Heart right ventricle (tissue), 16 donors: ENCODE results near the gene COL6A2. TPM values are rescaled to one million over a fixed set of nuclear protein-coding genes. Genes with fewer than 3 reads are reported as not detected.

Experiments
- ATAC-seq, 8 donors: fragments of 200-7000 bp; cut with Tn5 transposase; one replicate each; pipeline ENCODE4 v1.9.1; 2020; ENCODE audit warnings: mild to moderate bottlenecking in 8 of 8, moderate library complexity in 8 of 8, moderate number of reproducible peaks in 1 of 8
- DNase-seq, 2 donors: peaks; one replicate each; pipeline ENCODE4 v3.0.0-alpha.2; 2020
- H3K27ac ChIP-seq, 10 donors: fragments of 200-600 bp; sonication (generic) in 2 of 10; one replicate each; pipeline versions ENCODE4 v1.5.0 to v1.8.0; 2020 to 2022; ENCODE audit warnings: mild to moderate bottlenecking in 3 of 10
- H3K27me3 ChIP-seq, 7 donors: fragments of 200-600 bp; one replicate each; pipeline ENCODE4 v1.8.0; 2021 to 2022; ENCODE audit warnings: mild to moderate bottlenecking in 2 of 7
- H3K36me3 ChIP-seq, 9 donors: fragments of 200-600 bp; sonication (generic) in 1 of 9; one replicate each; pipeline versions ENCODE4 v1.5.0 to v1.8.0; 2020 to 2022; ENCODE audit warnings: mild to moderate bottlenecking in 2 of 9
- H3K4me1 ChIP-seq, 9 donors: fragments of 200-600 bp; sonication (generic) in 1 of 9; one replicate each; pipeline versions ENCODE4 v1.5.0 to v1.8.0; 2020 to 2022; ENCODE audit warnings: mild to moderate bottlenecking in 4 of 9
- H3K4me3 ChIP-seq, 10 donors: fragments of 200-600 bp; sonication (generic) in 2 of 10; one replicate each; pipeline versions ENCODE4 v1.5.0 to v1.8.0; 2020 to 2022; ENCODE audit warnings: mild to moderate bottlenecking in 7 of 10, moderate library complexity in 2 of 10
- H3K9me3 ChIP-seq, 11 donors: fragments of 200-600 bp in 10 of 11; sonication (generic) in 2 of 11; one replicate each; pipeline versions ENCODE4 v1.5.0 to v1.8.0; 2013 to 2022; ENCODE audit warnings: mild to moderate bottlenecking in 2 of 11, control low read depth in 1 of 11, moderate library complexity in 1 of 11
- CTCF ChIP-seq, 9 donors: fragments of 200-600 bp; sonication (generic) in 2 of 9; IDR thresholded peaks; one replicate each; pipeline versions ENCODE4 v1.5.0 to v1.8.0; 2021 to 2022; ENCODE audit warnings: antibody characterized with exemption in 9 of 9, mild to moderate bottlenecking in 5 of 9, moderate library complexity in 1 of 9
- WGBS, 2 donors: extraction: QIAGEN DNeasy Blood & Tissue Kit; methylation state at CpG; one replicate each; pipeline ENCODE4 v1.1.7; 2013; ENCODE audit warnings: inconsistent platforms in 1 of 2; 5-methylcytosine and 5-hydroxymethylcytosine counted together
- intact Hi-C, 10 donors: fragments of 100-400 bp; cut with DNase I; formaldehyde crosslinking; loops; one replicate each; pipeline versions ENCODE4 v1.11.1 to v1.14.2; 2022
- polyA plus RNA-seq, 2 donors: library from polyadenylated mRNA; stranded (reverse); fragments of 200-250 nt; gene quantifications; one replicate each; pipeline ENCODE4 v1.2.3, GENCODE V29; 2013
- total RNA-seq, 10 donors: library from RNA; stranded (reverse); fragmentation: NEBNext Ultra II Directional in 3 of 10; extraction: Animal tissue kit (Norgen Biotek cat#: 25700) in 3 of 10; gene quantifications; one replicate each; pipeline versions ENCODE4 v1.2.1 to v1.2.4, GENCODE V29; 2021 to 2023
- donor health status: Arrhythmogenic right ventricular cardiomyopathy.
- donor health status: ischemic (EF 13 %, LVEDD 7.1; RV severe dilation, severe dysfunction).
- donor health status: healthy with polysubstance abuse.
- donor health status: DM: no; HTN: yes; CAD: no.
- donor health status: DM: no; HTN: no; CAD: no.
- donor health status: ischemic (EF 25% LVEDD 6.9; RV normal size, moderate dysfunction).
- donor health status: ischemic (EF 25% LVEDD 5.7; RV mildly dilated, moderate dysfunction).
- donor health status: healthy.
- donor health status: DM: yes; HTN: yes; CAD: no.
- donor health status: Ischemic cardiomyopathy.
- donor health status: ischemic (EF 35%, LVEDD 5.7; RV mildly dilated, moderate dysfunction).
- donor health status: nonischemic (EF 11% LVEDD 7.7; RV severe dilation, severe dysfunction).
- donor health status: DM: yes; HTN: yes; CAD: no.
- donor health status: PGD.
- donor health status: ischemic (EF 29% LVEDD 5.4; RV normal size, mild dysfunction).
- donor health status: nonischemic (EF 23%, LVEDD 6.1; RV moderate dilation, normal function).

Gene COL6A2
- total and polyA plus RNA-seq, 12 donors, result 76.6 to 370 (median 162) TPM

- Histone ChIP-seq H3K36me3 (no peaks in the 10 kb centered on the region), H3K27ac (no peak overlapping the region), H3K4me3 (no peak overlapping the region), H3K9me3 (no peaks in the 10 kb centered on the region), H3K27me3 (no peaks in the 10 kb centered on the region), H3K4me1 (peaks cover 4 to 15% (median 10%) of the 10 kb centered on the region in 9 donors)
- intact Hi-C loops, result loop anchor here in 3 of 10 donors (5.0 to 10.0 kb wide), 2 partner anchors 60 to 73 kb away; partner anchors contain the start of gene LSS (in 1 of the 3)
- DNase-seq, result no peak
- 92% methylated on average over 39 of the region's 39 CpGs for WGBS, 2 donors
- no peak for TF ChIP-seq CTCF (IDR thresholded peaks at IDR 0.05)
- peak in 2 of 8 donors; percentile 2 to 15 for ATAC-seq
These were observed 56.4 kb downstream of the COL6A2 start for GRCh38 chr21:46154155-46154954.

GRCh38 chr21:46154955-46155513 lies 57.1 kb downstream of the COL6A2 start:
- intact Hi-C loops, result loop anchor here in 3 of 10 donors (5.0 to 10.0 kb wide), 2 partner anchors 60 to 72 kb away; partner anchors contain the start of gene LSS (in 1 of the 3)
- DNase-seq (no peak), ATAC-seq (no peak)
- 91% methylated on average over 16 of the region's 16 CpGs for WGBS, 2 donors
- H3K4me1 ChIP-seq, result peaks cover 4 to 15% (median 10%) of the 10 kb centered on the region in 9 donors
- no peak overlapping the region for H3K4me3 ChIP-seq
- H3K9me3 ChIP-seq, result no peaks in the 10 kb centered on the region
- TF ChIP-seq CTCF (IDR thresholded peaks at IDR 0.05), result no peak
- no peaks in the 10 kb centered on the region for H3K27me3 ChIP-seq
- H3K36me3 ChIP-seq, result no peaks in the 10 kb centered on the region
- no peak overlapping the region for H3K27ac ChIP-seq

- TF ChIP-seq CTCF (IDR thresholded peaks at IDR 0.05), result no peak
- 88 to 93% methylated on average over 33 to 34 of the region's 34 CpGs for WGBS, 2 donors
- intact Hi-C loops, result loop anchor here in 2 of 10 donors (10.0 kb wide), 1 partner anchor 59 kb away; no protein-coding TSS in a partner anchor
- DNase-seq (no peak), ATAC-seq (no peak)
- H3K9me3 ChIP-seq, result no peaks in the 10 kb centered on the region
- H3K27me3 ChIP-seq, result no peaks in the 10 kb centered on the region
- H3K4me1 ChIP-seq, result peaks cover 4 to 15% (median 10%) of the 10 kb centered on the region in 9 donors
- no peaks in the 10 kb centered on the region for H3K36me3 ChIP-seq
- no peak within 1 kb of the TSS for H3K4me3 ChIP-seq
- no peak within 1 kb of the TSS for H3K27ac ChIP-seq
These were observed 57.8 kb downstream of the COL6A2 start, which contains the start of gene FTCD for GRCh38 chr21:46155514-46156377. TSS of gene FTCD (minus strand) at chr21:46155579. CDS start at chr21:46155523, 56 bp downstream.

- Histone ChIP-seq H3K27me3 (no peaks in the 10 kb centered on the region), H3K27ac (no peak overlapping the region), H3K4me1 (peaks cover 4 to 15% (median 10%) of the 10 kb centered on the region in 9 donors), H3K9me3 (no peaks in the 10 kb centered on the region), H3K4me3 (no peak overlapping the region), H3K36me3 (peaks cover 0 to 4% (median 0%) of the 10 kb centered on the region in 9 donors)
- intact Hi-C loops, result loop anchor here in 2 of 10 donors (10.0 kb wide), 1 partner anchor 58 kb away; no protein-coding TSS in a partner anchor
- 86 to 88% methylated on average over 7 of the region's 7 CpGs for WGBS, 2 donors
- ATAC-seq (no peak), DNase-seq (no peak)
- no peak for TF ChIP-seq CTCF (IDR thresholded peaks at IDR 0.05)
These were observed 58.4 kb downstream of the COL6A2 start for GRCh38 chr21:46156378-46156645.
